ENCODE data around the gene PDYN.

The PDYN gene

GRCh38 chr20:1945660-1946059 lies 48.2 kb downstream of the PDYN start:
- no peak overlapping the region for H3K4me3 ChIP-seq
- no peak overlapping the region for H3K9ac ChIP-seq
- H3K4me2 ChIP-seq, result no peak overlapping the region
- TF ChIP-seq Cebpa-rat (IDR thresholded peaks at IDR 0.05), result no peak
- peaks cover 29% of the 10 kb centered on the region for H3K4me1 ChIP-seq
- H3K9me3 ChIP-seq, result no peaks in the 10 kb centered on the region
- H3K27ac ChIP-seq, result no peak overlapping the region
- no peaks in the 10 kb centered on the region for H3K27me3 ChIP-seq
- H4K20me1 ChIP-seq, result no peaks in the 10 kb centered on the region
- H3K36me3 ChIP-seq, result no peaks in the 10 kb centered on the region

- H3K9me3 ChIP-seq, result no peaks in the 10 kb centered on the region
Measured at GRCh38 chr20:1945134-1945618, 48.7 kb downstream of the PDYN start.

GRCh38 chr20:1944345-1945091 lies 49.3 kb downstream of the PDYN start:
- no peaks in the 10 kb centered on the region for H3K27me3 ChIP-seq
- H4K20me1 ChIP-seq, result no peaks in the 10 kb centered on the region
- peaks cover 22% of the 10 kb centered on the region for H3K4me1 ChIP-seq
- H3K9ac ChIP-seq, result no peak overlapping the region
- H3K9me3 ChIP-seq, result no peaks in the 10 kb centered on the region
- no peak for TF ChIP-seq Cebpa-rat (IDR thresholded peaks at IDR 0.05)
- H3K36me3 ChIP-seq, result no peaks in the 10 kb centered on the region
- H3K4me3 ChIP-seq, result no peak overlapping the region
- H3K4me2 ChIP-seq, result no peak overlapping the region
- no peak overlapping the region for H3K27ac ChIP-seq

More at GRCh38 chr20:1945134-1945618, 48.7 kb downstream of the PDYN start:
- no peaks in the 10 kb centered on the region for H4K20me1 ChIP-seq
- no peak for TF ChIP-seq Cebpa-rat (IDR thresholded peaks at IDR 0.05)
- H3K4me2 ChIP-seq, result no peak overlapping the region
- no peak overlapping the region for H3K27ac ChIP-seq
- H3K9ac ChIP-seq, result no peak overlapping the region
- H3K27me3 ChIP-seq, result no peaks in the 10 kb centered on the region
- no peak overlapping the region for H3K4me3 ChIP-seq
- H3K4me1 ChIP-seq, result peaks cover 29% of the 10 kb centered on the region
- no peaks in the 10 kb centered on the region for H3K36me3 ChIP-seq

GRCh38 chr20:1943275-1944002 lies 50.4 kb downstream of the PDYN start:
- H3K27ac ChIP-seq, result no peak overlapping the region
- H3K4me2 ChIP-seq, result no peak overlapping the region
- peaks cover 12% of the 10 kb centered on the region for H3K4me1 ChIP-seq
- TF ChIP-seq Cebpa-rat (IDR thresholded peaks at IDR 0.05), result no peak
- H3K9me3 ChIP-seq, result no peaks in the 10 kb centered on the region
- H3K36me3 ChIP-seq, result no peaks in the 10 kb centered on the region
- no peaks in the 10 kb centered on the region for H3K27me3 ChIP-seq
- no peak overlapping the region for H3K4me3 ChIP-seq
- no peaks in the 10 kb centered on the region for H4K20me1 ChIP-seq
- H3K9ac ChIP-seq, result no peak overlapping the region

- TF ChIP-seq Cebpa-rat (IDR thresholded peaks at IDR 0.05), result no peak
- no peaks in the 10 kb centered on the region for H3K9me3 ChIP-seq
- no peaks in the 10 kb centered on the region for H3K27me3 ChIP-seq
- no peak overlapping the region for H3K27ac ChIP-seq
- peaks cover 8% of the 10 kb centered on the region; the same call in 1 of the 2 replicates for H3K4me1 ChIP-seq
- H3K4me3 ChIP-seq, result no peak overlapping the region
- no peak overlapping the region for H3K4me2 ChIP-seq
- H3K36me3 ChIP-seq, result no peaks in the 10 kb centered on the region
- H3K9ac ChIP-seq, result no peak overlapping the region
- no peaks in the 10 kb centered on the region for H4K20me1 ChIP-seq
Measured at GRCh38 chr20:1942486-1943274, 51.2 kb downstream of the PDYN start.

- H3K4me1 ChIP-seq, result peaks cover 4% of the 10 kb centered on the region; the same call in 1 of the 2 replicates
- H3K27me3 ChIP-seq, result no peaks in the 10 kb centered on the region
- no peaks in the 10 kb centered on the region for H3K36me3 ChIP-seq
- no peak for TF ChIP-seq Cebpa-rat (IDR thresholded peaks at IDR 0.05)
- no peak overlapping the region for H3K9ac ChIP-seq
- H4K20me1 ChIP-seq, result no peaks in the 10 kb centered on the region
- H3K9me3 ChIP-seq, result no peaks in the 10 kb centered on the region
- H3K4me2 ChIP-seq, result no peak overlapping the region
- no peak overlapping the region for H3K27ac ChIP-seq
- no peak overlapping the region for H3K4me3 ChIP-seq
Measured at GRCh38 chr20:1942061-1942460, 51.8 kb downstream of the PDYN start.

GRCh38 chr20:1941226-1941625 lies 52.6 kb downstream of the PDYN start:
- Histone ChIP-seq H3K27ac (no peak overlapping the region), H3K36me3 (no peaks in the 10 kb centered on the region), H3K9me3 (no peaks in the 10 kb centered on the region), H3K9ac (no peak overlapping the region), H4K20me1 (no peaks in the 10 kb centered on the region), H3K4me2 (no peak overlapping the region), H3K4me1 (no peaks in the 10 kb centered on the region), H3K4me3 (no peak overlapping the region), H3K27me3 (no peaks in the 10 kb centered on the region)
- no peak for TF ChIP-seq Cebpa-rat (IDR thresholded peaks at IDR 0.05)

- H3K4me2 ChIP-seq, result no peak overlapping the region
- no peak overlapping the region for H3K27ac ChIP-seq
- H3K27me3 ChIP-seq, result no peaks in the 10 kb centered on the region
- H3K4me3 ChIP-seq, result no peak overlapping the region
- no peaks in the 10 kb centered on the region for H3K4me1 ChIP-seq
- no peaks in the 10 kb centered on the region for H4K20me1 ChIP-seq
- no peak for TF ChIP-seq Cebpa-rat (IDR thresholded peaks at IDR 0.05)
- no peaks in the 10 kb centered on the region for H3K36me3 ChIP-seq
- no peak overlapping the region for H3K9ac ChIP-seq
- H3K9me3 ChIP-seq, result no peaks in the 10 kb centered on the region
Measured at GRCh38 chr20:1940581-1940980, 53.3 kb downstream of the PDYN start.

- TF ChIP-seq Cebpa-rat (IDR thresholded peaks at IDR 0.05), result no peak
- no peak overlapping the region for H3K27ac ChIP-seq
- H3K4me2 ChIP-seq, result no peak overlapping the region
- H3K4me1 ChIP-seq, result no peaks in the 10 kb centered on the region
- H3K36me3 ChIP-seq, result no peaks in the 10 kb centered on the region
- no peaks in the 10 kb centered on the region for H3K27me3 ChIP-seq
- H3K4me3 ChIP-seq, result no peak overlapping the region
- H3K9me3 ChIP-seq, result no peaks in the 10 kb centered on the region
- H3K9ac ChIP-seq, result no peak overlapping the region
- no peaks in the 10 kb centered on the region for H4K20me1 ChIP-seq
Measured at GRCh38 chr20:1939270-1939595, 54.6 kb downstream of the PDYN start.
